HG02642 (cell line): ENCODE data around the gene TBCK.
"Not testable (repeated sequence)": the region's sequence is repeated elsewhere in the genome, so short reads cannot be mapped to it uniquely, and the experiment has no call there.

Experiments
- ATAC-seq: cut with Tn5 transposase; IDR thresholded peaks from one replicate; pipeline ENCODE4 v1.9.1; 2021; ENCODE audit warnings: mild to moderate bottlenecking; ENCODE audit not compliant: unreplicated experiment, poor library complexity

The TBCK gene

GRCh38 chr4:106323119-106323518, 7.1 kb upstream of the TBCK start:
- ATAC-seq = no peak

DNA sequence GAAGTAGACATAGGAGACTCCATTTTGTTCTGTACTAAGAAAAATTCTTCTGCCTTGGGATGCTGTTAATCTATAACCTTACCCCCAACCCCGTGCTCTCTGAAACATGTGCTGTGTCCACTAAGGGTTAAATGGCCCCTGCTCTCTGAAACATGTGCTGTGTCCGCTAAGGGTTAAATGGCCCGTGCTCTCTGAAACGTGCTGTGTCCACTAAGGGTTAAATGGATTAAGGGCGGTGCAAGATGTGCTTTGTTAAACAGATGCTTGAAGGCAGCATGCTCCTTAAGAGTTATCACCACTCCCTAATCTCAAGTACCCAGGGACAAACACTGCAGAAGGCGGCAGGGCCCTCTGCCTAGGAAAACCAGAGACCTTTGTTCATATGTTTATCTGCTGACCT, 5.8 kb upstream of the TBCK start:
- not testable (repeated sequence) for ATAC-seq

GRCh38 chr4:106321168-106321567, 5.2 kb upstream of the TBCK start:
- not testable (repeated sequence) for ATAC-seq

DNA sequence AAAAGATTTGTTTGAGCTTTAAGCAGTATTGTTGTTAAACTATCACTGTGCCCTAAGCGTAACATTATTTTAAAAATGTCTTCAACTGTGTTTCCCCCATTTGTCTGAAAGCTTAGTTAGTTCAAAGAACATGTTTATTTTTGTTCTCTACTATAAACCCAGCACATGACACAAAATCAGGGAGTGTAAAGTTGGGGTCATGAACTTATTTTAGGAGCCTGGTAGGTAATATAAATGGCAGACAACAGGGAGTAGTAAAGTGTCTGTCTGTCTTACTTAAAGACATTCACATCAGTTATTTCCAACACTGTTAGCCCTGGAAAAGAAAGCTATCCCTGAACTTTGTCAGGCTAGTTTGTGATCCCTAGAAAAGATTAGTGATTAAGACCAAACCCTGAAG, 4.2 kb upstream of the TBCK start:
- no peak for ATAC-seq

DNA sequence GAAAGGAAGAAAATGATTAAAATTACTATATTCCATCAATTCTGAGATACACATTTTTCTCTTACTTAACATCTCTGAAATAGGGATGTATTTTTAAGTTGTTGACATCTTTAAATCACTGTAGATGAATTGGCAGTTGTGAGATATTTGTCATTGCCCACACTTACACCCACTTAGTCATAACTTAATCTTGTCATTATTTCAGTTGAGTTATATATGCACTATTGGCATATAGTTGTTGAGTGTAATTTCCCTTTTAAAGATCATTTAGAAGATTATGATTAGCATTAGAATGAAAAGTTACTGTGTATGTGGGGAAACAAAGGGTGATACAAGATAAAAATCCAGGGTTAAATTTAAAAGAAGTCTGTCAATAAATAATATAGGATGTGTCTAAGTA, 2.5 kb upstream of the TBCK start:
- no peak for ATAC-seq

DNA sequence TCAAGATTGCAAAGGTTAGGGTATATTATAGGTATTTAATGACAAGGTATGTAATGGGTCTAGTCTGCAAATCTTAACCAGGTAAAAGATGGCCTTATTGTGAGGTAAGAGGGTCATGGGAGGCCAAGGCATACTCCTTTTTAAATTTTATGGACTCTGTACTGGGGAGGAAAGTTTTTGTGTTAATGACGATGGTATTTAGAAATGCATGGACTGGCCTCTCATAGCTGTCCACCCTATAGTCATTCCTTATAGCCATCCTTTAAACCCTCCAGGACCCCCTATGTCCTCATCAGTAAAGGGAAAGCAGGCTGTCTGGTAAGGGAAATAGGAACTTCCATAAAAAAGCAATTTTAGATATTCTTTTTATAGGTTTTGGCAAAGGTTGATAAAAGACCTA, 1.8 kb upstream of the TBCK start:
- no peak for ATAC-seq

DNA sequence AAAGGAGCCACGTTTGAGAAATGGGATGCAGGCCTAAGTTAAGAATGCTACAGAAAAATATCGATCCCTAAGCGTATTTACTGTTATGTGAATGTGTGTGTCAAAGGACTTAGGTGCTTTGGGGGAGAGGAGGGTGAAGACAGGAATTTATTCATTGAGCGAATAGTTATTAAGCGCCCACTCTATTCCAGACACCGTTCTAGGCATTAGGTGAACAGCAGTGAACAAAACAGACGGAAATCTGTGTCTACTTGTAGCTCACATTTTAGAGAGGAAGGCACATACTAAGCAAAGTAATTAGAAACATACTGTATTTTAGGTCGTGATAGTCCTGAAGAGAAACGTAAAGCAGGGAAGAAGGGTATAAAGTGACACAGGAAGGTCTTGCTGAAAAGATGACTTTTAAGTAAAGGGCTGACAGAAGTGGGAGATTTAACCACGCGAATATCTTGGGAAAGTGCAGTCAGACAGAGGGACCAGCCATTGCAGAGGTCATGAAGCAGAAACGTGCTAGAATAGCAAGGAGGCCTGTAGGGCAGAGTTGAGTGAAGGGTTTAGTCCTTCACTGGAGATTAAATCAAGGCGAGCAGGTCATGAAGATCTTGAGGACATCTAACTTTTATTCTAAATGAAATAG, 882 bp upstream of the TBCK start:
- ATAC-seq = no peak

- ATAC-seq = peak; percentile 30
Measured at GRCh38 chr4:106315476-106315967, 487 bp downstream of the TBCK start.

GRCh38 chr4:106314960-106315359, 1.0 kb downstream of the TBCK start:
- no peak for ATAC-seq

DNA sequence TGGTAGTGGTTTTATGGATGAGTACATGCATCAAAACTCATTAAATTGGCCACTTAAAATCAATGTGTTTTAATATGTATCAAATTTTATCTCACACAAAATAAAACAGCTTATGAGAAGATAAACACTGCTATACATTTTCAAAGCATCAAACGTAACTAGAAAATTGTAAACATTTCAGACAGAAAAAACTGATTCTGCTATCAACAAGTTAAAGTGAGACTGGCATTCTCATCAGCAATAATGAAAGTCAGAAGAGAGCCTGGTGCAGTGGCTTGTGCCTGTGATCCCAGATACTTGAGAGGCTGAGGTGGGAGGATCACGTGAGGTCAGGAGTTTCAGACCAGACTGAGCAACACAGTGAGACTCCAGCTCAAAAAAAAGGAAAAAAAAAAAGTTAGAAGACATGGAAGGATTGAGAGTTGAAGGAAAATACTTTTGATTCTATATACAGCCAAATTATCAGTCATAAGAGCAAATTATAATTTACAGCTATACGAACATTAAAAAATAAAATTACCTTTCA, 2.9 kb downstream of the TBCK start:
- ATAC-seq = no peak

DNA sequence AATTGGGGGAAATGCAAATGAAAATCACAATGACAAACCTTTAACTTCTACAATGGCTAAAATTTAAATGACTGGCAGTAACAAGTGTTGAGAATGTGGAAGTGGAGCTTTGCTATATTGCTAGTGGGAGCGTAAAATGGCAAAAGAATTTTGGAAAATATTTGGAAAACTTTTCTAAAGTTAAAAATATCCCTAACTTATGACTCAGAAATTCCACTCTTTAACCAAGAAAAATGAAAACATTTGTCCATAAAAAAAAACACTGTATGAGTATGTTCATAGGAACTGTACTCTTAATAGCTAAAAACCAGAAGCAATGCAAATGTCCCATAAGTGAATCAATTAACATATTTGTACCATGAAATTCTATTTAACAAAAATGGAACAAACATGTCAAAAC, 3.6 kb downstream of the TBCK start:
- no peak for ATAC-seq

GRCh38 chr4:106306561-106306960, 9.4 kb downstream of the TBCK start:
- ATAC-seq = no peak

DNA sequence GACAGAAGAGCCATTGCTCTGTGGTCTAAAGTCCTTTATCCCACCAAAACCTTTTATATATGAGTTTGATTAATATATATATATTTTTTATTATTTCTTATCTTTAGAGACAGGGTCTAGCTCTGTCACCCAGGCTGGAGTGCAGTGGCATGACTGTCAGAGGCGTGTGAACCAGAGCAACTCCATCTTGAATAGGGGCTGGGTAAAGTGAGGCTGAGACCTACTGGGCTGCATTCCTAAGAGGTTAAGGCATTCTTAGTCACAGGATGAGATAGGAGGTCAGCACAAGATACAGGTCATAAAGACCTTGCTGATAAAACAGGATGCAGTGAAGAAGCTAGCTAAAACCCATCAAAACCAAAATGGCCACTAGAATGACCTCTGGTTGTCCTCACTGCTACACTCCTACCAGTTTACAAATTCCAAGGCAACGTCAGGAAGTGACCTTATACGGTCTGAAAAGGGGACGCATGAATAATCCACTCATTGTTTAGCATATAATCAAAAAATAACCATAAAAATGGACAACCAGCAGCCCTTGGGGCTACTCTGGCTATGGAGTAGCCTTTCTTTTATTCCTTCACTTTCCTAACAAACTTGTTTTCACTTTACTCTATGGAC, 10.5 kb downstream of the TBCK start:
- ATAC-seq = no peak

GRCh38 chr4:106304632-106305031, 11.4 kb downstream of the TBCK start:
- ATAC-seq = no peak

- ATAC-seq = no peak
Measured at GRCh38 chr4:106303548-106304281, 12.3 kb downstream of the TBCK start.

DNA sequence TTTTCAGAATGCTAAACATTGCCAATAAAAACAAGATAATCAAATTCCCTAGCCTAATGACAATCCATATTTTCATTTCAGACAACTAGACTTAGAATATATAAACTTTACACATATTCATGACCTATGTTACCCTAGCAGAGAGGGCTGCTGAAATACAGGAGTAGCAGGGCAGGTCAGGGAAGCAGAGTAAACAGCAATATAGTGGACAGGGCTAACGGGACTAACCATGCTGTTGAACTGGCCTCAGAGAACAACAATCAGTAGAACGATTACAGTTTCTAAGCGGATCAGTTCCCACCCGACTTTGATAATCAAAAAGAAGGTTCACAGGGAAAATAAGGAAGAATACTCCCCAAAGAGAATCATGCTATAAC, 14.0 kb downstream of the TBCK start:
- no peak for ATAC-seq

DNA sequence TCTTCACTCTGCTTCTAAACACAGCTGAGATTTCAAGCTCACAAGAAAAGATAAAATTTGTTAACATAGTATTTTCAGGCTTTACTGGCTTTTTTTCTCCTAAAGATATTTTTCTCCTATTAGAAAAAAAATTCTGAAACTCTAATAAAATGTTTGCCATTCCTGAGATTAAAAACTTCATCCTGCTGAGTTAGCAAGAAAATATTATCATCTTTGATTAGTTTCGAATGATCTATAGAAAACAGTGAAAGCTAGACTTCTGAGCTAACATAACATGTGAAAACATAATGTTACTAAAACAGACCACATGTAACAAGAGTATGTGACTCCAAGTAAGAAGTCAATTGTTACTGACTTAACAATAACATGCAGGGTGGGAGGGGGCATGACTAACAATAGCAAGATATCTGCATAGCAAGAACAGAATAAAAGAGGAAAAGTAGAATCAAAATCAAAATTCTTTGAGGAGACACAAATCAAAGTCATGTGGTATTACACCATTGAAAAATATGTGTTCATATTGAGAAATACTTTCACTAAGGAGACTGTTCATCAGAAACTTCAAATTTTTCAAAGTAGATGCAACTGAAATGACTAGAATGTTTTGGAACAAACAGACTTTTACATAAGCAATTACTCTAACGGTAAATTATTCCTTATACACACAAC, 14.5 kb downstream of the TBCK start:
- no peak for ATAC-seq

- ATAC-seq = no peak
Measured at GRCh38 chr4:106299977-106300376, 16.0 kb downstream of the TBCK start.

DNA sequence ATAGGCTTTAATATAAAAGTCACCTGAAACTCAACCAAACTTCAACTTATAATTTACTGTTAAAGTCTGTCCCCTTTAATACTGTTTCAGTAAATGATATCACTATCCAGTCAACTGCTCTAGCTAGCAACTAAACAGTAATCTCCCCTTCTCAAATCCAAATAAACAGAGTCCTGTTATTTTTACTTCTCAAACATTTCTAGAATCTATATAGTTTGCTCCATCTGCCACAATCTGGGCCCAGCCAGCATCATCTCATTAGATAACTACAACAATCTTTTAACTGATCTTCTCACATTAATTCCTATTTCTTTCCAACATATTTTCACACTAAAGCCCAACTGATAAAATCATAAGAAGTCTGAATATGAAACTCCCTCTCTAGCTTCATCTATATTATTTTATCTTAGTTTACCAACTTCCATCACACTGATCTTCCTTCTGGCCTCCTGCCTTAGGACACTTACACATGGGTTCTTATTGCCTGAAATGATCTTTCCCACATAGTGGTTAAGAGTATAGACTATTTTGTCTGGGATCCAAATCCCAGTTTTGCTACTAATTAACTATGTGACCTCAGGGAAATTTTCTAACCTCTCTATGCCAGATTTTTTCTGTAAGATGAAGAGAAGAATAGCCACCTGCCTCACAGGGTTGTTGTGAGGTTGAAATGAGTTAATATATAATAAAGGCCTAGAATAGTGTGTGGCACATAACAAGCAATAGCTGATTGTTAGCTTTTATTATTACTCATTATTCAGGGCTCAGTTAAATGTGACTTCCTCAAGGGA, 18.6 kb downstream of the TBCK start:
- ATAC-seq = no peak

DNA sequence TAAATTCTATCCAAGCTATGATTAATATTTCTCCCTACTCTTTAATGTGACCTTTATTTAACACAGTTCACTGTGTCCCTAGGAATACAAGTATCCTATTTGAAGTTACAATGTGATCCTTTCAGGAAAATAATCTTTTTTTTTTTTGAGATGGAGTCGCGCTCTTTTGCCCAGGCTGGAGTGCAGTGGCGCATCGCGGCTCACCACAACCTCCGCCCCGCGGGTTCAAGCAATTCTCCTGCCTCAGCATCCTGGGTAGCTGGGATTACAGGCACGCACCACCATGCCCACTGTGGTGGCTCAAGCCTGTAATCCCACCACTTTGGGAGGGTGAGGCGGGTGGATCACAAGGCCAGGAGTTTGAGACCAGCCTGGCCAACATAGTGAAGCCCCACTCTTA, 21.9 kb downstream of the TBCK start:
- ATAC-seq = no peak
